HepG2 (cell line): ENCODE results near the gene CACNA1G. TPM values are rescaled to one million over a fixed set of nuclear protein-coding genes. Genes with fewer than 3 reads are reported as not detected.
A peak's percentile ranks its signal among the peaks of the same experiment; 100 is the strongest.

Experiments used
- BCL6 ChIP-seq: IDR thresholded peaks from 2 replicates; pipeline ENCODE4 v1.6.1; 2016; ENCODE audit warnings: missing genetic modification reagents, missing compliant biosample characterization
- CSRNP1 ChIP-seq: sonication (generic); formaldehyde crosslinking; IDR thresholded peaks from 2 replicates; pipeline ENCODE4 v1.8.1; 2023; ENCODE audit warnings: mild to moderate bottlenecking, missing genetic modification reagents
- EHMT2 ChIP-seq: fragments of 200-600 bp; sonication (generic); IDR thresholded peaks from 2 replicates; pipeline ENCODE4 v1.7.0; 2017; ENCODE audit warnings: antibody characterized with exemption, low read depth, low read length, borderline replicate concordance
- GATAD1 ChIP-seq: IDR thresholded peaks from 2 replicates; pipeline ENCODE4 v1.6.1; 2016; ENCODE audit warnings: missing genetic modification reagents, missing compliant biosample characterization
- HNRNPLL ChIP-seq: fragments of 200-400 bp; formaldehyde crosslinking; IDR thresholded peaks from 2 replicates; pipeline ENCODE4 v1.6.1; 2017; ENCODE audit warnings: mild to moderate bottlenecking, low read depth, low read length; ENCODE audit not compliant: poor library complexity, severe bottlenecking
- IKZF4 ChIP-seq: sonication (generic); formaldehyde crosslinking; IDR thresholded peaks from 2 replicates; pipeline ENCODE4 v1.5.1; 2020; ENCODE audit warnings: borderline replicate concordance, mild to moderate bottlenecking, low read depth, missing genetic modification reagents; ENCODE audit errors: not compliant biosample characterization
- NFE2 ChIP-seq: sonication (generic); formaldehyde crosslinking; IDR thresholded peaks from 2 replicates; pipeline ENCODE4 v1.4.0; 2020; ENCODE audit warnings: missing genetic modification reagents
- NFRKB ChIP-seq: fragments of 450-650 bp; IDR thresholded peaks from 2 replicates; pipeline ENCODE4 v1.6.1; 2017
- RARG ChIP-seq: sonication (generic); formaldehyde crosslinking; IDR thresholded peaks from 2 replicates; pipeline ENCODE4 v1.4.0; 2020; ENCODE audit warnings: low read depth, mild to moderate bottlenecking, missing genetic modification reagents
- SALL2 ChIP-seq: sonication (generic); formaldehyde crosslinking; IDR thresholded peaks from 2 replicates; pipeline ENCODE4 v1.8.1; 2023; ENCODE audit warnings: mild to moderate bottlenecking, missing genetic modification reagents, inconsistent platforms
- SRF ChIP-seq: IDR thresholded peaks from 2 replicates; pipeline ENCODE4 v1.6.1; 2011; ENCODE audit warnings: mild to moderate bottlenecking, low read depth, low read length, moderate library complexity
- TFE3 ChIP-seq: IDR thresholded peaks from 2 replicates; pipeline ENCODE4 v1.6.1; 2016
- ZBTB1 ChIP-seq: sonication (generic); formaldehyde crosslinking; IDR thresholded peaks from 2 replicates; pipeline ENCODE4 v1.4.0; 2020; ENCODE audit warnings: missing genetic modification reagents, borderline replicate concordance
- ZFP36L1 ChIP-seq: sonication (generic); formaldehyde crosslinking; IDR thresholded peaks from 2 replicates; pipeline ENCODE4 v1.8.0; 2022; ENCODE audit warnings: mild to moderate bottlenecking, missing genetic modification reagents, moderate library complexity
- ZNF121 ChIP-seq: sonication (generic); formaldehyde crosslinking; IDR thresholded peaks from 2 replicates; pipeline ENCODE4 v1.5.0; 2020; ENCODE audit warnings: mild to moderate bottlenecking, missing genetic modification reagents
- ZNF264 ChIP-seq: sonication (generic); formaldehyde crosslinking; IDR thresholded peaks from 2 replicates; pipeline ENCODE4 v1.4.0; 2020; ENCODE audit warnings: missing genetic modification reagents
- ZNF280B ChIP-seq: sonication (generic); formaldehyde crosslinking; IDR thresholded peaks from 2 replicates; pipeline ENCODE4 v1.5.0; 2020; ENCODE audit warnings: missing genetic modification reagents, mild to moderate bottlenecking, borderline replicate concordance
- ZNF282 ChIP-seq: fragments of 450-650 bp; IDR thresholded peaks from 2 replicates; pipeline ENCODE4 v1.6.1; 2018; ENCODE audit not compliant: partially characterized antibody
- ZNF329 ChIP-seq: sonication (generic); formaldehyde crosslinking; IDR thresholded peaks from 2 replicates; pipeline ENCODE4 v1.9.0; 2021; ENCODE audit warnings: low read depth, mild to moderate bottlenecking, missing genetic modification reagents
- ZNF382 ChIP-seq: sonication (generic); formaldehyde crosslinking; IDR thresholded peaks from 2 replicates; pipeline ENCODE4 v1.5.0; 2020; ENCODE audit warnings: missing genetic modification reagents, mild to moderate bottlenecking, borderline replicate concordance
- ZNF431 ChIP-seq: sonication (generic); formaldehyde crosslinking; IDR thresholded peaks from 2 replicates; pipeline ENCODE4 v1.9.0; 2022; ENCODE audit warnings: missing genetic modification reagents, low read depth, mild to moderate bottlenecking, borderline replicate concordance
- ZNF543 ChIP-seq: sonication (generic); formaldehyde crosslinking; IDR thresholded peaks from 2 replicates; pipeline ENCODE4 v1.4.0; 2020; ENCODE audit warnings: mild to moderate bottlenecking, missing genetic modification reagents
- ZNF549 ChIP-seq: sonication (generic); formaldehyde crosslinking; IDR thresholded peaks from 2 replicates; pipeline ENCODE4 v1.5.0; 2020; ENCODE audit warnings: missing genetic modification reagents
- ZNF563 ChIP-seq: sonication (generic); formaldehyde crosslinking; IDR thresholded peaks from 2 replicates; pipeline ENCODE4 v1.8.0; 2022; ENCODE audit warnings: mild to moderate bottlenecking, moderate library complexity, missing genetic modification reagents
- ZNF724P ChIP-seq: sonication (generic); formaldehyde crosslinking; IDR thresholded peaks from 2 replicates; pipeline ENCODE4 v1.8.0; 2022; ENCODE audit warnings: missing genetic modification reagents, borderline replicate concordance
- ZNF775 ChIP-seq: sonication (generic); formaldehyde crosslinking; IDR thresholded peaks from 2 replicates; pipeline ENCODE4 v1.4.0; 2020; ENCODE audit warnings: missing genetic modification reagents, mild to moderate bottlenecking, moderate library complexity, borderline replicate concordance
- ZNF883 ChIP-seq: sonication (generic); formaldehyde crosslinking; IDR thresholded peaks from 2 replicates; pipeline ENCODE4 v1.5.1; 2020; ENCODE audit warnings: mild to moderate bottlenecking, missing genetic modification reagents; ENCODE audit errors: not compliant biosample characterization
- polyA plus RNA-seq, 8 experiments: library from polyadenylated mRNA; depleted of rRNA in 3 of 8; stranded (reverse) in 7 of 8; unstranded in 1 of 8; fragments of >200 nt; fragmentation: Illumina TruSeq in 4 of 8; extraction: Trizol in 4 of 8; gene quantifications; 2 replicates each; pipeline versions ENCODE4 v1.2.1 to v1.2.3, GENCODE V29; 2011 to 2016; ENCODE audit warnings: low read depth in 4 of 8, missing spikeins in 1 of 8, mixed read lengths in 1 of 8; ENCODE audit not compliant: insufficient read depth in 1 of 8
- total RNA-seq, 5 experiments: library from RNA; depleted of rRNA; stranded (reverse); fragments of >200 nt; fragmentation: Illumina TruSeq; extraction: Trizol; gene quantifications; 2 replicates each; pipeline ENCODE4 v1.2.3, GENCODE V29; 2016; ENCODE audit warnings: low read depth in 1 of 5

Gene CACNA1G
- total and polyA plus RNA-seq, 2 of the 13 experiments (the other 11 are each of a cell fraction or from before 2014, with no cell fraction given): 0.02 TPM; not detected in 1

- TF ChIP-seq ZBTB1 (CRISPR knock-in tag) (no peak), HNRNPLL (no peak), ZNF563 (no peak), TFE3 (CRISPR knock-in tag) (peak; percentile 72; the same call in 1 of the 2 replicates), SALL2 (no peak), EHMT2 (no peak), ZNF282 (no peak), ZNF329 (CRISPR knock-in tag) (no peak), ZNF280B (CRISPR knock-in tag) (no peak; the same call in 1 of the 2 replicates), RARG (CRISPR knock-in tag) (no peak), IKZF4 (CRISPR knock-in tag) (no peak), ZNF724P (CRISPR knock-in tag) (no peak), NFE2 (CRISPR knock-in tag) (peak; percentile 11; the same call in 1 of the 2 replicates), ZNF775 (CRISPR knock-in tag) (no peak), ZNF543 (CRISPR knock-in tag) (no peak), ZNF431 (CRISPR knock-in tag) (no peak), SRF (no peak), ZNF549 (no peak), ZNF121 (CRISPR knock-in tag) (no peak), GATAD1 (0 out of 2 replicates have a peak, but pooled peaks have one; percentile 38), ZNF264 (CRISPR knock-in tag) (peak; percentile 100), ZFP36L1 (no peak), BCL6 (CRISPR knock-in tag) (peak; percentile 75), CSRNP1 (CRISPR knock-in tag) (no peak), ZNF382 (CRISPR knock-in tag) (no peak), NFRKB (no peak), ZNF883 (CRISPR knock-in tag) (no peak)
These were observed 80.3 kb downstream of the CACNA1G start (continued) for GRCh38 chr17:50640686-50641351.
